Measurements from ENCODE around the gene TMEM106C.

TMEM106C gene

GRCh38 chr12:47987411-47988072 lies 24.1 kb downstream of the TMEM106C start:
- DNase-seq (ENCODE audit: low read depth in 1 of 2, low spot score in 1 of 2): no peak
- no peak for TF ChIP-seq JUND (IDR thresholded peaks at IDR 0.05; ENCODE audit: low read depth)
- in situ Hi-C loops (cut with HindIII; ENCODE audit: low pct_unique_long_range_greater_than_20kb, low sequenced_read_pairs): no loop called here

GRCh38 chr12:47988073-47989022 lies 25.0 kb downstream of the TMEM106C start:
- in situ Hi-C loops (cut with HindIII; ENCODE audit: low pct_unique_long_range_greater_than_20kb, low sequenced_read_pairs): no loop called here
- no peak for DNase-seq (ENCODE audit: low read depth in 1 of 2, low spot score in 1 of 2)
- TF ChIP-seq JUND (IDR thresholded peaks at IDR 0.05; ENCODE audit: low read depth): no peak

GRCh38 chr12:47989023-47989417 lies 25.6 kb downstream of the TMEM106C start:
- no peak for TF ChIP-seq JUND (IDR thresholded peaks at IDR 0.05; ENCODE audit: low read depth)
- in situ Hi-C loops (cut with HindIII; ENCODE audit: low pct_unique_long_range_greater_than_20kb, low sequenced_read_pairs): no loop called here
- no peak for DNase-seq (ENCODE audit: low read depth in 1 of 2, low spot score in 1 of 2)

GRCh38 chr12:47989666-47990065 lies 26.3 kb downstream of the TMEM106C start:
- DNase-seq (ENCODE audit: low read depth in 1 of 2, low spot score in 1 of 2): no peak
- TF ChIP-seq JUND (IDR thresholded peaks at IDR 0.05; ENCODE audit: low read depth): no peak
- in situ Hi-C loops (cut with HindIII; ENCODE audit: low pct_unique_long_range_greater_than_20kb, low sequenced_read_pairs): no loop called here

GRCh38 chr12:47990351-47991105 lies 27.1 kb downstream of the TMEM106C start:
- no peak for DNase-seq (ENCODE audit: low read depth in 1 of 2, low spot score in 1 of 2)
- in situ Hi-C loops (cut with HindIII; ENCODE audit: low pct_unique_long_range_greater_than_20kb, low sequenced_read_pairs): no loop called here
- no peak for TF ChIP-seq JUND (IDR thresholded peaks at IDR 0.05; ENCODE audit: low read depth)

- no peak for TF ChIP-seq JUND (IDR thresholded peaks at IDR 0.05; ENCODE audit: low read depth)
- no peak for DNase-seq (ENCODE audit: low read depth in 1 of 2, low spot score in 1 of 2)
Measured at GRCh38 chr12:47991106-47992061, 28.0 kb downstream of the TMEM106C start.

GRCh38 chr12:47992776-47993175 lies 29.4 kb downstream of the TMEM106C start:
- no peak for DNase-seq (ENCODE audit: low read depth in 1 of 2, low spot score in 1 of 2)
- no peak for TF ChIP-seq JUND (IDR thresholded peaks at IDR 0.05; ENCODE audit: low read depth)
- in situ Hi-C loops (cut with HindIII; ENCODE audit: low pct_unique_long_range_greater_than_20kb, low sequenced_read_pairs): no loop called here

More at GRCh38 chr12:47991106-47992061, 28.0 kb downstream of the TMEM106C start:
- in situ Hi-C loops (cut with HindIII; ENCODE audit: low pct_unique_long_range_greater_than_20kb, low sequenced_read_pairs): no loop called here

GRCh38 chr12:47993491-47993890 lies 30.1 kb downstream of the TMEM106C start:
- DNase-seq (ENCODE audit: low read depth in 1 of 2, low spot score in 1 of 2): no peak
- in situ Hi-C loops (cut with HindIII; ENCODE audit: low pct_unique_long_range_greater_than_20kb, low sequenced_read_pairs): no loop called here
- TF ChIP-seq JUND (IDR thresholded peaks at IDR 0.05; ENCODE audit: low read depth): no peak

GRCh38 chr12:47995981-47996401 lies 32.6 kb downstream of the TMEM106C start:
- in situ Hi-C loops (cut with HindIII; ENCODE audit: low pct_unique_long_range_greater_than_20kb, low sequenced_read_pairs): no loop called here
- DNase-seq (ENCODE audit: low read depth in 1 of 2, low spot score in 1 of 2): peak; percentile 59 to 73
- TF ChIP-seq JUND (IDR thresholded peaks at IDR 0.05; ENCODE audit: low read depth): no peak

GRCh38 chr12:47997321-47997720 lies 33.9 kb downstream of the TMEM106C start:
- in situ Hi-C loops (cut with HindIII; ENCODE audit: low pct_unique_long_range_greater_than_20kb, low sequenced_read_pairs): no loop called here
- no peak for TF ChIP-seq JUND (IDR thresholded peaks at IDR 0.05; ENCODE audit: low read depth)
- peak; percentile 43 to 86 for DNase-seq (ENCODE audit: low read depth in 1 of 2, low spot score in 1 of 2)

GRCh38 chr12:47999816-48000215 lies 36.4 kb downstream of the TMEM106C start:
- in situ Hi-C loops (cut with HindIII; ENCODE audit: low pct_unique_long_range_greater_than_20kb, low sequenced_read_pairs): no loop called here
- no peak for TF ChIP-seq JUND (IDR thresholded peaks at IDR 0.05; ENCODE audit: low read depth)
- DNase-seq (ENCODE audit: low read depth in 1 of 2, low spot score in 1 of 2): no peak
